Non-pigmented ciliary epithelial cell (primary cell): ENCODE data around the gene C2CD2L.
A peak's percentile ranks its signal among the peaks of the same experiment; 100 is the strongest.
"Not testable (repeated sequence)": the region's sequence is repeated elsewhere in the genome, so short reads cannot be mapped to it uniquely, and the experiment has no call there.

ENCODE experiments used
- DNase-seq: peaks from one replicate; pipeline ENCODE4 v3.0.0-alpha.2; 2010; ENCODE audit warnings: low read depth

C2CD2L gene

GRCh38 chr11:119116235-119116594, 9.1 kb downstream of the C2CD2L start:
- DNase-seq, result no peak

- DNase-seq, result no peak
These were observed 9.5 kb downstream of the C2CD2L start for GRCh38 chr11:119116601-119117000.

GRCh38 chr11:119117004-119117706, 10.0 kb downstream of the C2CD2L start:
- no peak for DNase-seq

GRCh38 chr11:119118227-119118626, 11.1 kb downstream of the C2CD2L start:
- DNase-seq, result no peak

- no peak for DNase-seq
These were observed 11.8 kb downstream of the C2CD2L start for GRCh38 chr11:119118946-119119345.

GRCh38 chr11:119120639-119121007, 13.5 kb downstream of the C2CD2L start:
- DNase-seq, result peak; percentile 20

GRCh38 chr11:119121008-119121810, 14.1 kb downstream of the C2CD2L start, which contains the start of gene HINFP:
Gene HINFP (plus strand): TSS chr11:119121580. CDS start chr11:119126945, 5,365 bp downstream.
- DNase-seq, result peak; percentile 93

GRCh38 chr11:119121811-119122124, 14.6 kb downstream of the C2CD2L start:
- DNase-seq, result no peak

GRCh38 chr11:119125821-119126220, 18.7 kb downstream of the C2CD2L start:
- no peak for DNase-seq

- no peak for DNase-seq
These were observed 19.6 kb downstream of the C2CD2L start for GRCh38 chr11:119126675-119127268.

GRCh38 chr11:119130662-119131061, 23.5 kb downstream of the C2CD2L start:
- no peak for DNase-seq

- no peak for DNase-seq
These were observed 27.3 kb downstream of the C2CD2L start for GRCh38 chr11:119134389-119134978.

GRCh38 chr11:119139276-119139675, 32.1 kb downstream of the C2CD2L start:
- DNase-seq, result not testable (repeated sequence)

GRCh38 chr11:119144825-119145486, 37.8 kb downstream of the C2CD2L start:
- peak; percentile 52 for DNase-seq

- DNase-seq, result no peak
These were observed 38.4 kb downstream of the C2CD2L start for GRCh38 chr11:119145551-119145950.

- no peak for DNase-seq
These were observed 40.6 kb downstream of the C2CD2L start for GRCh38 chr11:119147604-119148333.

- no peak for DNase-seq
These were observed 41.5 kb downstream of the C2CD2L start for GRCh38 chr11:119148720-119149017.

GRCh38 chr11:119149018-119149785, 42.1 kb downstream of the C2CD2L start, which contains the start of gene ABCG4:
Gene ABCG4 (plus strand): TSS chr11:119149052. CDS start chr11:119149966, 914 bp downstream.
- no peak for DNase-seq

- DNase-seq, result no peak
These were observed 42.7 kb downstream of the C2CD2L start for GRCh38 chr11:119149786-119150275.

- no peak for DNase-seq
These were observed 44.9 kb downstream of the C2CD2L start for GRCh38 chr11:119152043-119152442.

GRCh38 chr11:119152604-119153003, 45.5 kb downstream of the C2CD2L start:
- DNase-seq, result no peak
